Esophagus squamous epithelium (tissue), 5 donors: ENCODE data around the gene RTF1. TPM values are rescaled to one million over a fixed set of nuclear protein-coding genes. Genes with fewer than 3 reads are reported as not detected.
A peak's percentile ranks its signal among the peaks of the same experiment; 100 is the strongest.

Source experiments
- DNase-seq: peaks from one replicate; lab custom pipeline; 2025; lab: John Stamatoyannopoulos, UW
- H3K27ac ChIP-seq, 4 donors: fragments of 200-600 bp; sonication (generic); one replicate each; pipeline ENCODE4 v1.5.1; 2016 to 2019; ENCODE audit warnings: mild to moderate bottlenecking in 1 of 4
- H3K27me3 ChIP-seq, 4 donors: fragments of 200-600 bp; sonication (generic); 1 replicate in 3 of 4; 2 replicates in 1 of 4; pipeline versions ENCODE4 v1.5.1 to v1.6.0; 2017 to 2021; ENCODE audit warnings: antibody characterized with exemption in 1 of 4
- H3K36me3 ChIP-seq, 3 donors: fragments of 200-600 bp; sonication (generic); one replicate each; pipeline ENCODE4 v1.5.1; 2016 to 2019
- H3K4me1 ChIP-seq, 3 donors: fragments of 200-600 bp; sonication (generic); one replicate each; pipeline ENCODE4 v1.5.1; 2017 to 2019
- H3K4me3 ChIP-seq, 4 donors: fragments of 200-600 bp; sonication (generic); 1 replicate in 3 of 4; 2 replicates in 1 of 4; pipeline ENCODE4 v1.5.1; 2016 to 2019; ENCODE audit warnings: mild to moderate bottlenecking in 2 of 4, moderate library complexity in 1 of 4
- H3K9me3 ChIP-seq, 3 donors: fragments of 200-600 bp; sonication (generic); one replicate each; pipeline ENCODE4 v1.5.1; 2016 to 2019
- POLR2A ChIP-seq, 4 donors: fragments of 450-650 bp; IDR thresholded peaks; one replicate each; pipeline ENCODE4 v1.6.1; 2017; ENCODE audit warnings: antibody characterized with exemption in 4 of 4, mild to moderate bottlenecking in 4 of 4, moderate library complexity in 3 of 4
- WGBS, 2 donors: methylation state at CpG; one replicate each; pipeline ENCODE4 v1.1.5; 2018; 5-methylcytosine and 5-hydroxymethylcytosine counted together
- intact Hi-C: fragments of 100-400 bp; cut with DNase I; formaldehyde crosslinking; loops from one replicate; pipeline ENCODE4 v1.15.0; 2022
- total RNA-seq, 4 donors: library from RNA; depleted of rRNA; stranded (reverse); fragments of >200 nt; gene quantifications; one replicate each; pipeline ENCODE4 v1.1.0, GENCODE V29; 2016
- TF ChIP-seq, protein P1 (sequence below), 6 experiments: fragments of 450-650 bp in 4 of 6; fragments of 200-600 bp in 2 of 6; sonication (generic) in 2 of 6; IDR thresholded peaks; one replicate each; pipeline ENCODE4 v1.5.1; 2016 to 2019; ENCODE audit warnings: antibody characterized with exemption in 6 of 6, mild to moderate bottlenecking in 4 of 6, moderate library complexity in 4 of 6
- donor health status: DM: yes; HTN: yes; CAD: no.

RTF1 gene
- total RNA-seq, 4 donors from 2014 or later, result 23.3 to 41.6 (median 33.6) TPM

DNA sequence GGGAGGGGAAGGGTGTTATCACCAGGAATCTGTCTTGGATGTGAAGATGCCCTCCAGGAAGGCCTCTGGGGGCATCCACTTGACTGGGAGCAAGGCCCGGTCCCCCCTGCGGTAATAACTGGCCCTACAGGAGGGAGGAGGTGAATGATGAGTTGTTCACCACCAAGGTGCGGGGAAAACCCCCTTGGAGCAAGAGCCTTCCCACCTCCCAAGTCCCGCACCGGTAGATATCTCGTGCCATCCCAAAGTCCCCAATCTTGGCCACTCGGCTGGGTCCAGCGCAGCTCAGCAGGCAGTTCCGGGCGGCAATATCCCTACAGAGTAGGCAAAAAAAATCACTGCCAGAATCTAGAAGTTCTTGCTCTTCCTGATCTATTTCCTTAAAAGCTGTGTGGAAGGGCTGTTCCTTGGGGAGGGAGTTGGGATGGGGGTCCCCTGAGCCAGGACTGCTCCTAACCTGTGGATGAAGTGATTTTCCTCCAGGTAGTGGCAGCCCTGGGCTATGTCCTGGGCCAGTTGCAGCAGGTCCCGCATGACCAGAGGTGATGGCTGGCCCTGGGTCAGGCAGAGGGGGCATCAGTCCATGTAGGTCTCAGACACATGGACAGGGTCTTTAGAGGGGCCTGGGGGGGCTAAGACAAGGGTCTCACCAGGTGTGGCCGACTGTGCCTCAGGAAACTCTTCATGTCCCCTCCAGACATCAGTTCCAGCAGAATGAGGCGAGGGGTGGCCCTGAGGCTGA, 88.0 kb downstream of the RTF1 start:
- WGBS, 2 donors, result 70 to 82% methylated on average over 2 to 3 of the region's 13 CpGs
- Histone ChIP-seq H3K27me3 (peaks cover 14 to 89% (median 17%) of the 10 kb centered on the region in 4 donors), H3K36me3 (no peaks in the 10 kb centered on the region), H3K27ac (no peak overlapping the region), H3K9me3 (no peaks in the 10 kb centered on the region), H3K4me1 (peaks cover 25 to 39% (median 30%) of the 10 kb centered on the region in 3 donors), H3K4me3 (no peak overlapping the region)
- TF ChIP-seq POLR2A (IDR thresholded peaks at IDR 0.05), result no peak
- TF ChIP-seq, protein P1, sequence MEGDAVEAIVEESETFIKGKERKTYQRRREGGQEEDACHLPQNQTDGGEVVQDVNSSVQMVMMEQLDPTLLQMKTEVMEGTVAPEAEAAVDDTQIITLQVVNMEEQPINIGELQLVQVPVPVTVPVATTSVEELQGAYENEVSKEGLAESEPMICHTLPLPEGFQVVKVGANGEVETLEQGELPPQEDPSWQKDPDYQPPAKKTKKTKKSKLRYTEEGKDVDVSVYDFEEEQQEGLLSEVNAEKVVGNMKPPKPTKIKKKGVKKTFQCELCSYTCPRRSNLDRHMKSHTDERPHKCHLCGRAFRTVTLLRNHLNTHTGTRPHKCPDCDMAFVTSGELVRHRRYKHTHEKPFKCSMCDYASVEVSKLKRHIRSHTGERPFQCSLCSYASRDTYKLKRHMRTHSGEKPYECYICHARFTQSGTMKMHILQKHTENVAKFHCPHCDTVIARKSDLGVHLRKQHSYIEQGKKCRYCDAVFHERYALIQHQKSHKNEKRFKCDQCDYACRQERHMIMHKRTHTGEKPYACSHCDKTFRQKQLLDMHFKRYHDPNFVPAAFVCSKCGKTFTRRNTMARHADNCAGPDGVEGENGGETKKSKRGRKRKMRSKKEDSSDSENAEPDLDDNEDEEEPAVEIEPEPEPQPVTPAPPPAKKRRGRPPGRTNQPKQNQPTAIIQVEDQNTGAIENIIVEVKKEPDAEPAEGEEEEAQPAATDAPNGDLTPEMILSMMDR (IDR thresholded peaks at IDR 0.05), result no peak
- intact Hi-C loops, result no loop called here
- DNase-seq, result no peak

GRCh38 chr15:41505776-41506175, 88.9 kb downstream of the RTF1 start:
- Histone ChIP-seq H3K9me3 (no peaks in the 10 kb centered on the region), H3K4me1 (peaks cover 25 to 40% (median 30%) of the 10 kb centered on the region in 3 donors), H3K27me3 (peaks cover 14 to 89% (median 17%) of the 10 kb centered on the region in 4 donors), H3K36me3 (no peaks in the 10 kb centered on the region), H3K4me3 (no peak overlapping the region), H3K27ac (no peak overlapping the region)
- intact Hi-C loops, result no loop called here
- WGBS, 2 donors, result 82% methylated on average over 3 to 4 of the region's 4 CpGs
- no peak for DNase-seq
- no peak for TF ChIP-seq POLR2A (IDR thresholded peaks at IDR 0.05)
- TF ChIP-seq, protein P1 (IDR thresholded peaks at IDR 0.05), result no peak

GRCh38 chr15:41506796-41507341, 90.0 kb downstream of the RTF1 start:
- 69 to 84% methylated on average over 6 to 10 of the region's 10 CpGs for WGBS, 2 donors
- Histone ChIP-seq H3K4me1 (peaks cover 20 to 41% (median 28%) of the 10 kb centered on the region in 3 donors), H3K9me3 (no peaks in the 10 kb centered on the region), H3K27ac (no peak overlapping the region), H3K4me3 (no peak overlapping the region), H3K36me3 (no peaks in the 10 kb centered on the region), H3K27me3 (peaks cover 13 to 89% (median 16%) of the 10 kb centered on the region in 4 donors)
- intact Hi-C loops, result no loop called here
- TF ChIP-seq POLR2A (IDR thresholded peaks at IDR 0.05), result no peak
- TF ChIP-seq, protein P1 (IDR thresholded peaks at IDR 0.05), result no peak
- DNase-seq, result no peak

- TF ChIP-seq POLR2A (IDR thresholded peaks at IDR 0.05), result no peak
- TF ChIP-seq, protein P1 (IDR thresholded peaks at IDR 0.05), result no peak
- no peaks in the 10 kb centered on the region for H3K9me3 ChIP-seq
- H3K36me3 ChIP-seq, result no peaks in the 10 kb centered on the region
- 20 to 48% methylated on average over 3 to 6 of the region's 7 CpGs for WGBS, 2 donors
- H3K4me1 ChIP-seq, result peaks cover 17 to 41% (median 28%) of the 10 kb centered on the region in 3 donors
- no peak overlapping the region for H3K4me3 ChIP-seq
- peaks cover 7 to 89% (median 15%) of the 10 kb centered on the region in 4 donors for H3K27me3 ChIP-seq
- intact Hi-C loops, result no loop called here
- H3K27ac ChIP-seq, result no peak overlapping the region
- no peak for DNase-seq
Measured at GRCh38 chr15:41507820-41508290, 91.0 kb downstream of the RTF1 start.

DNA sequence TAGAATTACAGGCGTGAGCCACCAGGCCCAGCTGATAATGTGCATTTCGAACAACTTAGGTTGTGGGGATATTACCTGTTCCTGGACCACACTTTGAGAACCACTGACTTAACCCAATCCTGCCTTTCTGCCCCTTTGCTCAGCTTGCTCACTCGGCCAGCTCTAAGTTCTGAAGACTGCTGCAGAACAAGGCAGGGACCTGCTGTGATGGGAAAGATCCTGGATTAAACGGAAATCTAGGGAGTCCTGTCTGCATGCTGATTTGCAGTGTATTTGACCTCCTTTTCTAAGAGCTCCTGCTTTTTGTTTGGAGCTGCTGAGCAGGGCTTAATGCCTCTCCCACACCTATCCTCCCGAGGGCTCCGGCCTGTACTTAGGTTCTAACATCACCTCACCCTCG, 93.8 kb downstream of the RTF1 start:
- peak overlapping the region in 2 of 4 donors; percentile 43 to 60 for H3K4me3 ChIP-seq
- TF ChIP-seq POLR2A (IDR thresholded peaks at IDR 0.05), result no peak
- intact Hi-C loops, result no loop called here
- no peak for DNase-seq
- no peaks in the 10 kb centered on the region for H3K9me3 ChIP-seq
- peaks cover 7 to 78% (median 21%) of the 10 kb centered on the region in 4 donors for H3K27me3 ChIP-seq
- WGBS, 2 donors, result 64 to 75% methylated on average over 5 to 6 of the region's 7 CpGs
- H3K4me1 ChIP-seq, result peaks cover 21 to 42% (median 27%) of the 10 kb centered on the region in 3 donors
- H3K36me3 ChIP-seq, result no peaks in the 10 kb centered on the region
- H3K27ac ChIP-seq, result no peak overlapping the region
